HepG2 (cell line): ENCODE measurements around the gene CCDC148. TPM values are rescaled to one million over a fixed set of nuclear protein-coding genes. Genes with fewer than 3 reads are reported as not detected.

Experiments
- AHR ChIP-seq: IDR thresholded peaks from 2 replicates; pipeline ENCODE4 v1.6.1; 2018; ENCODE audit warnings: missing genetic modification reagents, missing compliant biosample characterization
- EP300 ChIP-seq, 3 experiments: sonication (generic) in 1 of 3; formaldehyde crosslinking in 1 of 3; IDR thresholded peaks; 2 replicates each; pipeline versions ENCODE4 v1.5.1 to v1.6.1; 2011 to 2020; ENCODE audit warnings: low read depth in 2 of 3, low read length in 2 of 3, borderline replicate concordance in 1 of 3, improper control_type of control experiment in 1 of 3, mild to moderate bottlenecking in 1 of 3, missing genetic modification reagents in 1 of 3, moderate library complexity in 1 of 3
- FOXA3 ChIP-seq: IDR thresholded peaks from 2 replicates; pipeline ENCODE4 v1.6.1; 2016; ENCODE audit warnings: missing genetic modification reagents, missing compliant biosample characterization
- HMG20A ChIP-seq: IDR thresholded peaks from 2 replicates; pipeline ENCODE4 v1.6.1; 2016; ENCODE audit warnings: borderline replicate concordance
- IRF2 ChIP-seq: IDR thresholded peaks from 2 replicates; pipeline ENCODE4 v1.6.1; 2018; ENCODE audit warnings: missing genetic modification reagents, missing compliant biosample characterization
- KLF9 ChIP-seq: IDR thresholded peaks from 2 replicates; pipeline ENCODE4 v1.6.1; 2016; ENCODE audit warnings: low read depth
- MIXL1 ChIP-seq: IDR thresholded peaks from 2 replicates; pipeline ENCODE4 v1.6.1; 2016
- NR2F1 ChIP-seq, 2 experiments: fragments of 450-650 bp in 1 of 2; formaldehyde crosslinking in 1 of 2; IDR thresholded peaks; 2 replicates each; pipeline versions ENCODE4 v1.5.0 to v1.6.1; 2016 to 2020; ENCODE audit warnings: mild to moderate bottlenecking in 1 of 2, missing compliant biosample characterization in 1 of 2, missing genetic modification reagents in 1 of 2, moderate library complexity in 1 of 2
- NR2F6 ChIP-seq, 2 experiments: IDR thresholded peaks; 2 replicates each; pipeline ENCODE4 v1.6.1; 2016; ENCODE audit warnings: antibody characterized with exemption in 1 of 2, mild to moderate bottlenecking in 1 of 2
- RXRB ChIP-seq: IDR thresholded peaks from 2 replicates; pipeline ENCODE4 v1.6.1; 2016; ENCODE audit warnings: borderline replicate concordance, missing genetic modification reagents, missing compliant biosample characterization
- SKIL ChIP-seq: sonication (generic); formaldehyde crosslinking; IDR thresholded peaks from 2 replicates; pipeline ENCODE4 v1.8.0; 2022; ENCODE audit warnings: missing genetic modification reagents, mild to moderate bottlenecking, moderate library complexity, borderline replicate concordance
- SOX6 ChIP-seq, 2 experiments: fragments of 450-650 bp in 1 of 2; sonication (generic) in 1 of 2; formaldehyde crosslinking in 1 of 2; IDR thresholded peaks; 2 replicates each; pipeline versions ENCODE4 v1.4.0 to v1.6.1; 2017 to 2020; ENCODE audit warnings: antibody characterized with exemption in 1 of 2, mild to moderate bottlenecking in 1 of 2, missing genetic modification reagents in 1 of 2
- ZIK1 ChIP-seq: sonication (generic); formaldehyde crosslinking; IDR thresholded peaks from 2 replicates; pipeline ENCODE4 v1.5.0; 2020; ENCODE audit warnings: mild to moderate bottlenecking, low read depth, missing genetic modification reagents, borderline replicate concordance
- ZNF253 ChIP-seq: sonication (generic); formaldehyde crosslinking; IDR thresholded peaks from 2 replicates; pipeline ENCODE4 v1.8.0; 2022; ENCODE audit warnings: mild to moderate bottlenecking, missing genetic modification reagents, borderline replicate concordance
- ZNF569 ChIP-seq: sonication (generic); formaldehyde crosslinking; IDR thresholded peaks from 2 replicates; pipeline ENCODE4 v1.5.0; 2020; ENCODE audit warnings: mild to moderate bottlenecking, missing genetic modification reagents, moderate library complexity, borderline replicate concordance
- ZNF589 ChIP-seq: sonication (generic); formaldehyde crosslinking; conservative IDR thresholded peaks from 2 replicates; pipeline ENCODE4 v1.8.0; 2022; ENCODE audit warnings: mild to moderate bottlenecking, moderate library complexity, missing genetic modification reagents
- ZNF703 ChIP-seq: sonication (generic); formaldehyde crosslinking; IDR thresholded peaks from 2 replicates; pipeline ENCODE4 v1.5.1; 2020; ENCODE audit warnings: missing genetic modification reagents, mild to moderate bottlenecking, moderate library complexity, borderline replicate concordance
- polyA plus RNA-seq, 8 experiments: library from polyadenylated mRNA; depleted of rRNA in 3 of 8; stranded (reverse) in 7 of 8; unstranded in 1 of 8; fragments of >200 nt; fragmentation: Illumina TruSeq in 4 of 8; extraction: Trizol in 4 of 8; gene quantifications; 2 replicates each; pipeline versions ENCODE4 v1.2.1 to v1.2.3, GENCODE V29; 2011 to 2016; ENCODE audit warnings: low read depth in 4 of 8, missing spikeins in 1 of 8, mixed read lengths in 1 of 8; ENCODE audit not compliant: insufficient read depth in 1 of 8
- total RNA-seq, 5 experiments: library from RNA; depleted of rRNA; stranded (reverse); fragments of >200 nt; fragmentation: Illumina TruSeq; extraction: Trizol; gene quantifications; 2 replicates each; pipeline ENCODE4 v1.2.3, GENCODE V29; 2016; ENCODE audit warnings: low read depth in 1 of 5
- TF ChIP-seq, protein P1 (sequence below): sonication (generic); formaldehyde crosslinking; conservative IDR thresholded peaks from 2 replicates; pipeline ENCODE4 v1.4.0; 2020; ENCODE audit warnings: mild to moderate bottlenecking, missing genetic modification reagents, moderate library complexity
- TF ChIP-seq, protein P2 (sequence below): sonication (generic); formaldehyde crosslinking; IDR thresholded peaks from 2 replicates; pipeline ENCODE4 v1.4.0; 2020; ENCODE audit warnings: missing genetic modification reagents

The CCDC148 gene
- total and polyA plus RNA-seq, 2 of the 13 experiments (the other 11 are each of a cell fraction or from before 2014, with no cell fraction given): 0.30 to 0.49 TPM

GRCh38 chr2:158192515-158193443 lies 263.8 kb downstream of the CCDC148 start (continued):
- TF ChIP-seq IRF2 (CRISPR knock-in tag) (no peak), SOX6 (IDR thresholded peaks at IDR 0.05) (no peak), SOX6 (CRISPR knock-in tag; IDR thresholded peaks at IDR 0.05) (peak; percentile 27; the same call in 1 of the 2 replicates), SKIL (CRISPR knock-in tag) (no peak), ZNF253 (CRISPR knock-in tag) (no peak), ZNF569 (CRISPR knock-in tag) (no peak), ZNF589 (CRISPR knock-in tag) (no peak), NR2F6 (IDR thresholded peaks at IDR 0.05) (peak; percentile 48; the same call in 1 of the 2 replicates), NR2F6 (CRISPR knock-in tag; IDR thresholded peaks at IDR 0.05) (peak; percentile 32; the same call in 1 of the 2 replicates), ZNF703 (CRISPR knock-in tag) (no peak), NR2F1 (CRISPR knock-in tag; IDR thresholded peaks at IDR 0.05) (0 out of 4 replicates have a peak, but pooled peaks of 1 of the 2 experiments have one; percentile 22), HMG20A (CRISPR knock-in tag) (0 out of 2 replicates have a peak, but pooled peaks have one; percentile 43), FOXA3 (CRISPR knock-in tag) (0 out of 2 replicates have a peak, but pooled peaks have one; percentile 13), RXRB (CRISPR knock-in tag) (peak; percentile 52; the same call in 1 of the 2 replicates), KLF9 (CRISPR knock-in tag) (no peak), ZIK1 (CRISPR knock-in tag) (no peak), AHR (CRISPR knock-in tag) (no peak), MIXL1 (CRISPR knock-in tag) (no peak), EP300 (IDR thresholded peaks at IDR 0.05; ENCODE audit: low read depth in 2 of 2, low read length in 2 of 2) (peak in 1 of 2 experiments; percentile 52; a peak in 1 of 4 replicates), EP300 (CRISPR knock-in tag; IDR thresholded peaks at IDR 0.05; ENCODE audit: borderline replicate concordance) (no peak)
- TF ChIP-seq, protein P1, sequence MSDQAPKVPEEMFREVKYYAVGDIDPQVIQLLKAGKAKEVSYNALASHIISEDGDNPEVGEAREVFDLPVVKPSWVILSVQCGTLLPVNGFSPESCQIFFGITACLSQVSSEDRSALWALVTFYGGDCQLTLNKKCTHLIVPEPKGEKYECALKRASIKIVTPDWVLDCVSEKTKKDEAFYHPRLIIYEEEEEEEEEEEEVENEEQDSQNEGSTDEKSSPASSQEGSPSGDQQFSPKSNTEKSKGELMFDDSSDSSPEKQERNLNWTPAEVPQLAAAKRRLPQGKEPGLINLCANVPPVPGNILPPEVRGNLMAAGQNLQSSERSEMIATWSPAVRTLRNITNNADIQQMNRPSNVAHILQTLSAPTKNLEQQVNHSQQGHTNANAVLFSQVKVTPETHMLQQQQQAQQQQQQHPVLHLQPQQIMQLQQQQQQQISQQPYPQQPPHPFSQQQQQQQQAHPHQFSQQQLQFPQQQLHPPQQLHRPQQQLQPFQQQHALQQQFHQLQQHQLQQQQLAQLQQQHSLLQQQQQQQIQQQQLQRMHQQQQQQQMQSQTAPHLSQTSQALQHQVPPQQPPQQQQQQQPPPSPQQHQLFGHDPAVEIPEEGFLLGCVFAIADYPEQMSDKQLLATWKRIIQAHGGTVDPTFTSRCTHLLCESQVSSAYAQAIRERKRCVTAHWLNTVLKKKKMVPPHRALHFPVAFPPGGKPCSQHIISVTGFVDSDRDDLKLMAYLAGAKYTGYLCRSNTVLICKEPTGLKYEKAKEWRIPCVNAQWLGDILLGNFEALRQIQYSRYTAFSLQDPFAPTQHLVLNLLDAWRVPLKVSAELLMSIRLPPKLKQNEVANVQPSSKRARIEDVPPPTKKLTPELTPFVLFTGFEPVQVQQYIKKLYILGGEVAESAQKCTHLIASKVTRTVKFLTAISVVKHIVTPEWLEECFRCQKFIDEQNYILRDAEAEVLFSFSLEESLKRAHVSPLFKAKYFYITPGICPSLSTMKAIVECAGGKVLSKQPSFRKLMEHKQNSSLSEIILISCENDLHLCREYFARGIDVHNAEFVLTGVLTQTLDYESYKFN: peak; percentile 52
- TF ChIP-seq, protein P2, sequence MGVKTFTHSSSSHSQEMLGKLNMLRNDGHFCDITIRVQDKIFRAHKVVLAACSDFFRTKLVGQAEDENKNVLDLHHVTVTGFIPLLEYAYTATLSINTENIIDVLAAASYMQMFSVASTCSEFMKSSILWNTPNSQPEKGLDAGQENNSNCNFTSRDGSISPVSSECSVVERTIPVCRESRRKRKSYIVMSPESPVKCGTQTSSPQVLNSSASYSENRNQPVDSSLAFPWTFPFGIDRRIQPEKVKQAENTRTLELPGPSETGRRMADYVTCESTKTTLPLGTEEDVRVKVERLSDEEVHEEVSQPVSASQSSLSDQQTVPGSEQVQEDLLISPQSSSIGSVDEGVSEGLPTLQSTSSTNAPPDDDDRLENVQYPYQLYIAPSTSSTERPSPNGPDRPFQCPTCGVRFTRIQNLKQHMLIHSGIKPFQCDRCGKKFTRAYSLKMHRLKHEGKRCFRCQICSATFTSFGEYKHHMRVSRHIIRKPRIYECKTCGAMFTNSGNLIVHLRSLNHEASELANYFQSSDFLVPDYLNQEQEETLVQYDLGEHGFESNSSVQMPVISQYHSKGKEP (CRISPR knock-in tag): no peak
